Effector memory CD8-positive, alpha-beta T cell (primary cell): ENCODE measurements around the gene DISC1.
"Not testable (repeated sequence)": the region's sequence is repeated elsewhere in the genome, so short reads cannot be mapped to it uniquely, and the experiment has no call there.

ENCODE experiments used
- ATAC-seq: fragments of 150-1000 bp; cut with Tn5 transposase; replicated peaks from 2 replicates; pipeline ENCODE4 v1.10.0; 2021; ENCODE audit warnings: mild to moderate bottlenecking, moderate library complexity
- DNase-seq, 3 experiments: peaks; one replicate each; pipeline ENCODE4 v3.0.0; 2021
- H3K27ac Mint-ChIP-seq, 2 donors: one replicate each; pipeline ENCODE4 v1.8.0; 2022; ENCODE audit warnings: mild to moderate bottlenecking in 2 of 2, mixed read lengths in 2 of 2, moderate library complexity in 2 of 2
- H3K27me3 Mint-ChIP-seq, 2 donors: one replicate each; pipeline ENCODE4 v1.8.0; 2022; ENCODE audit warnings: mixed read lengths in 2 of 2
- H3K36me3 Mint-ChIP-seq: one replicate; pipeline ENCODE4 v1.8.0; 2022; ENCODE audit warnings: mild to moderate bottlenecking, moderate library complexity, mixed read lengths; ENCODE audit not compliant: insufficient read depth
- H3K4me1 Mint-ChIP-seq, 2 donors: one replicate each; pipeline ENCODE4 v1.8.0; 2022; ENCODE audit warnings: low read depth in 2 of 2, mixed read lengths in 2 of 2
- H3K4me3 Mint-ChIP-seq, 2 donors: one replicate each; pipeline ENCODE4 v1.8.0; 2022; ENCODE audit warnings: mild to moderate bottlenecking in 2 of 2, mixed read lengths in 2 of 2, moderate library complexity in 2 of 2
- H3K9me3 Mint-ChIP-seq, 2 donors: one replicate each; pipeline ENCODE4 v1.8.0; 2022; ENCODE audit warnings: mixed read lengths in 2 of 2

Gene DISC1

GRCh38 chr1:231882333-231882732 is 255.7 kb downstream of the DISC1 start:
- Mint-ChIP-seq H3K36me3 (no peaks in the 10 kb centered on the region), H3K4me1 (peaks cover 13 to 14% of the 10 kb centered on the region in 2 donors), H3K27me3 (no peaks in the 10 kb centered on the region)

DNA sequence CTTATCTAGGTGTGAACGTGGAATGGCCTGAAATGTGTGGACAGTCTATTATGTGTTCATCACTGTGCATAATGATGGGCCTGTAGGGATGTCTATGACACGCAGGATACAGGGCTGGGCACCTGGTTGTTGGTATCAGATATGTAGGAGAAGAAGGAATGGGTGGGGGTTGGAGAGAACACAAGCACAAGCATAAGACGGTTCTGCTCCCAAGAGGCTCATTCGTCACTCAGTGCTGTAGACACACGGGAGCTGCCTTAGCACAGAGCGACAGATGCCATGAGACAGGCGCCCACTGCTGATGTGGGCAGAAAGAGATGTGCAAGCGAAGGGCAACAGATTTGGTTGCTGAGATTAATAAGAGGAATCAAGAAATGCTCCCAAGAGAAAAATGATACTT is 256.2 kb downstream of the DISC1 start:
- DNase-seq (no peak), ATAC-seq (no peak)
- Mint-ChIP-seq H3K36me3 (no peaks in the 10 kb centered on the region), H3K4me3 (no peak overlapping the region), H3K4me1 (peaks cover 13 to 14% of the 10 kb centered on the region in 2 donors), H3K9me3 (no peaks in the 10 kb centered on the region), H3K27ac (no peak overlapping the region), H3K27me3 (no peaks in the 10 kb centered on the region)

More at GRCh38 chr1:231882333-231882732, 255.7 kb downstream of the DISC1 start:
- ATAC-seq (no peak), DNase-seq (no peak)
- no peaks in the 10 kb centered on the region for H3K9me3 Mint-ChIP-seq
- H3K27ac Mint-ChIP-seq = no peak overlapping the region
- no peak overlapping the region for H3K4me3 Mint-ChIP-seq

- H3K36me3 Mint-ChIP-seq = no peaks in the 10 kb centered on the region
- no peak for DNase-seq
- no peak overlapping the region for H3K27ac Mint-ChIP-seq
- H3K4me1 Mint-ChIP-seq = peaks cover 9 to 14% of the 10 kb centered on the region in 2 donors
- peak; percentile 19 for ATAC-seq
- H3K4me3 Mint-ChIP-seq = no peak overlapping the region
- no peaks in the 10 kb centered on the region for H3K27me3 Mint-ChIP-seq
- H3K9me3 Mint-ChIP-seq = no peaks in the 10 kb centered on the region
Observed at GRCh38 chr1:231883382-231883781, 256.8 kb downstream of the DISC1 start.

GRCh38 chr1:231885209-231885854 is 258.7 kb downstream of the DISC1 start:
- Mint-ChIP-seq H3K36me3 (no peaks in the 10 kb centered on the region), H3K4me3 (no peak overlapping the region), H3K27me3 (no peaks in the 10 kb centered on the region), H3K4me1 (peaks cover 9 to 14% of the 10 kb centered on the region in 2 donors), H3K9me3 (no peaks in the 10 kb centered on the region), H3K27ac (no peak overlapping the region)
- no peak for ATAC-seq
- no peak for DNase-seq

- no peaks in the 10 kb centered on the region for H3K36me3 Mint-ChIP-seq
- no peaks in the 10 kb centered on the region for H3K9me3 Mint-ChIP-seq
- no peak overlapping the region for H3K4me3 Mint-ChIP-seq
- H3K27me3 Mint-ChIP-seq = no peaks in the 10 kb centered on the region
- no peak overlapping the region for H3K27ac Mint-ChIP-seq
- H3K4me1 Mint-ChIP-seq = peaks cover 9 to 14% of the 10 kb centered on the region in 2 donors
- DNase-seq = no peak
- ATAC-seq = no peak
Observed at GRCh38 chr1:231887166-231887565, 260.6 kb downstream of the DISC1 start.

GRCh38 chr1:231887866-231888265 is 261.3 kb downstream of the DISC1 start:
- H3K9me3 Mint-ChIP-seq = no peaks in the 10 kb centered on the region
- no peak for ATAC-seq
- no peak for DNase-seq
- H3K36me3 Mint-ChIP-seq = no peaks in the 10 kb centered on the region
- no peak overlapping the region for H3K27ac Mint-ChIP-seq
- no peak overlapping the region for H3K4me3 Mint-ChIP-seq
- H3K4me1 Mint-ChIP-seq = peaks cover 9% of the 10 kb centered on the region in 2 donors
- no peaks in the 10 kb centered on the region for H3K27me3 Mint-ChIP-seq

GRCh38 chr1:231890791-231891190 is 264.2 kb downstream of the DISC1 start:
- H3K27ac Mint-ChIP-seq = no peak overlapping the region
- no peak overlapping the region for H3K4me3 Mint-ChIP-seq
- peaks cover 0 to 3% of the 10 kb centered on the region in 2 donors for H3K9me3 Mint-ChIP-seq
- H3K4me1 Mint-ChIP-seq = peaks cover under 1 to 5% of the 10 kb centered on the region in 2 donors
- no peaks in the 10 kb centered on the region for H3K36me3 Mint-ChIP-seq
- DNase-seq (no peak), ATAC-seq (no peak)
- peaks cover 0 to 3% of the 10 kb centered on the region in 2 donors for H3K27me3 Mint-ChIP-seq

DNA sequence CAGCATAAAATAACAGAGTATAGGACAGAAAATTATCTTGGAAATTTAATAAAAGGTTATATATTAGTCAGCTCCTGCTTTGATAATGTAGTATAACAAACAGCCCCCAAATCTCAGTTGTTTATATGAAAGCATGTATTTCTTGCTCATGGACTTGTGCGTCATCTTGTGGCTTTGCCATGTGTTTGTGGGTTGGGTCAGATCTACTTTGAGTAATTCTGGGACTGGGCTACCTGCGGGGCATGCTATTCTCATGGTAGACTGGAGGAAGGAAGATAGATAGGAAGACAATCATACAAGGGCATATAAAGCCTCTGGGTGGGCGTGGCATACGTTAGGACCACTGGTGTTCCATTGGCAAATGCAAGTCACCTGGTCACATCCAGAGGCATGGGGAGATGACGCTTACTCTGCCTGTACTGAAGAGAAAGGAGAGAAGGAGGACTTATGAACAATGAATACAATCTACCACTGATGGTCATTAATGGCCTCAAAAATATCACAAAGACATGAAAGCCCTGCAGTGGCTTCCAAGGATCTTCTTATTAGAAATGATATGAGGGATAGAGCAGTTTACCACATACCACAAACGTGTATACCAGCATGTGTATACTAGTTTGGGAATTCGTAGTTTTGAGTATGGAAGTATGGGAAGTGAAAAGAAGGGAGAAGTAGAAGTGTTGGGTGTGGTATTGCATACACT is 267.0 kb downstream of the DISC1 start:
- no peak for ATAC-seq
- H3K4me1 Mint-ChIP-seq = peaks cover 0 to 5% of the 10 kb centered on the region in 2 donors
- peaks cover 0 to 10% of the 10 kb centered on the region in 2 donors for H3K27me3 Mint-ChIP-seq
- H3K27ac Mint-ChIP-seq = no peak overlapping the region
- DNase-seq = no peak
- no peak overlapping the region for H3K4me3 Mint-ChIP-seq
- no peaks in the 10 kb centered on the region for H3K36me3 Mint-ChIP-seq
- H3K9me3 Mint-ChIP-seq = peaks cover 0 to 3% of the 10 kb centered on the region in 2 donors

- ATAC-seq = no peak
- H3K27me3 Mint-ChIP-seq = peaks cover 0 to 10% of the 10 kb centered on the region in 2 donors
- no peaks in the 10 kb centered on the region for H3K36me3 Mint-ChIP-seq
- peaks cover 0 to 3% of the 10 kb centered on the region in 2 donors for H3K9me3 Mint-ChIP-seq
- H3K27ac Mint-ChIP-seq = no peak overlapping the region
- peaks cover 0 to 6% of the 10 kb centered on the region in 2 donors for H3K4me1 Mint-ChIP-seq
- no peak overlapping the region for H3K4me3 Mint-ChIP-seq
- no peak for DNase-seq
Observed at GRCh38 chr1:231896806-231897205, 270.2 kb downstream of the DISC1 start.

DNA sequence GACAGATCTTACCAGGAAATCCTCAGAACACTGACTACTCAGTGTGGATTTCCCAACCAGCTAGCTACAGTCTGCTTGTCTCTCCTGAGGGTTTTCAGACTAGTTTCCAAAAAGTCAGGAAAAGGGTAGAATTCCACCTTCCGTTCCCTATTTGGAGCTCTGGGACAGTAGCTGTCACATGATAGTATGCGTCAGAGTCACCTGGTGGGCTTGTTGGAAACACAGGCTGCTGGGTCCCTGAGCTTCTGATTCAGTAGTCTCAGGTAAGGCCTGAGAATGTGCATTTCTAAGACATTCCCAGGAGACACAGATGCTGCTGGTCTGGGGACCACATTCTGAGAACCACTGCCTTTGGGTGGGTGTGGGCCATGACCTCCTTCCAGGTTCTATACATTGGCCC is 272.5 kb downstream of the DISC1 start:
- no peak overlapping the region for H3K4me3 Mint-ChIP-seq
- peak overlapping the region in 1 of 2 donors; percentile 53 for H3K27ac Mint-ChIP-seq
- H3K9me3 Mint-ChIP-seq = no peaks in the 10 kb centered on the region
- DNase-seq (no peak), ATAC-seq (no peak)
- no peaks in the 10 kb centered on the region for H3K36me3 Mint-ChIP-seq
- peaks cover 4 to 8% of the 10 kb centered on the region in 2 donors for H3K4me1 Mint-ChIP-seq
- peaks cover 0 to 10% of the 10 kb centered on the region in 2 donors for H3K27me3 Mint-ChIP-seq

DNA sequence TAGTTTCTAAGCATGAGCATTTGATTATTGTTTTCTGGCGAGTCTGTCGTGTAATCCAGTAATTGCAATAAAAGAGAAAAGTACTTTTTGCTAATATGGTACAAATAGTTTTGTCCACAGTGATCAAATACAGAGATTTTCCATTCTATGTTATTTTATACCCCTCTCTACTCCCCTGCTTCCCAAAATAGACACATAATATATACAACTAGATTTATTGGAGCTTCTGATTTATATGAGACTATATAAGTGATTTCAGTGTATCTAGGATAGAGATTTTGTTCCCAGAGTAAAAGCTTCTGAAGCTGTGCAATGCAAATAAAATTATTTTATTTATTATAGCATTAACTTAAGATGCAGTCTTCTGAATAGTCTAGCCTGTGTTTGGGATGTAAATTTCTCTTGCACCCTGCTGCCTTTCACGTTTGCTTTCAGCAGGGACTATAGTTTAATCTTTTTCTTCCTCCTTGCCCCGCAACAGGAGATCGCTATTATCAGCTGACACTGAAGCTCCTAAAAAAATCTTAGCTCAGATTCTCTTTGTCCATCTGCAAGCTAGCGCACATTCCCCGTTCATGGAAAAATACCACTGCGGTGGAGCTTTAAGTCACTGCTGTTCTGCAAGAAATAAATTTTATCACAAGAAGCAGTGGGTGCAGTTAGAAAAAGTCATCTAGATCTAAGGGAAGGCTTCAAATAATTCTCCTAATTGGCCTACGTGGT is 273.3 kb downstream of the DISC1 start:
- H3K27ac Mint-ChIP-seq = no peak overlapping the region
- ATAC-seq (no peak), DNase-seq (no peak)
- H3K4me1 Mint-ChIP-seq = peaks cover 4 to 8% of the 10 kb centered on the region in 2 donors
- no peaks in the 10 kb centered on the region for H3K36me3 Mint-ChIP-seq
- H3K4me3 Mint-ChIP-seq = no peak overlapping the region
- H3K9me3 Mint-ChIP-seq = no peaks in the 10 kb centered on the region
- H3K27me3 Mint-ChIP-seq = peaks cover 0 to 10% of the 10 kb centered on the region in 2 donors

DNA sequence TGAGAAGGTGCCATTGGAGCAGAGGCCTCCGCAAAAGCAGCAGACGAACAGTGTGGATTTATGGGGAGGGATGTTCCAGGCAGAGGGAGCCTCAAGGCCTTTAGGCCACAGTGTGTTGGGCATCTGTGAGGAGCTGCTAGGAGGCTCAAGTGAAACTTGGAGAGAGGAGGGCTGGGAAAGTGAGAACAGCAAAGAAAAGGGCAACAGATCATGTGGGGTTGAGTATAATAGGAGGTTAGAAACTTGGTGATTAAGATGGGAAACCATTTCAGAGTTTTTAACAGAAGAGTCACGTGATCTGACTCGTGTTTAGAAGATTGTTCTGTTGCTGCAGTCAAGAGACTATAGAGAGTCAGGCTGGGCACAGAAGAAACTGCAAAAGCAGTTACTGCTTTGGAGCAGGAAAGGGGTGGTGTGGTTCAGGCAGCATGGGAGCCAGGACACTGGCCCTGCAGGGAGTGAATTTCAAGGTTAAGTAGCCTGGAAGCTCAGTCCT is 277.0 kb downstream of the DISC1 start:
- Mint-ChIP-seq H3K9me3 (peaks cover 0 to 2% of the 10 kb centered on the region in 2 donors), H3K4me3 (no peak overlapping the region), H3K36me3 (no peaks in the 10 kb centered on the region), H3K27me3 (no peaks in the 10 kb centered on the region), H3K27ac (peak overlapping the region in 1 of 2 donors; percentile 7), H3K4me1 (peaks cover 4% of the 10 kb centered on the region in 2 donors)
- ATAC-seq = no peak
- no peak for DNase-seq

DNA sequence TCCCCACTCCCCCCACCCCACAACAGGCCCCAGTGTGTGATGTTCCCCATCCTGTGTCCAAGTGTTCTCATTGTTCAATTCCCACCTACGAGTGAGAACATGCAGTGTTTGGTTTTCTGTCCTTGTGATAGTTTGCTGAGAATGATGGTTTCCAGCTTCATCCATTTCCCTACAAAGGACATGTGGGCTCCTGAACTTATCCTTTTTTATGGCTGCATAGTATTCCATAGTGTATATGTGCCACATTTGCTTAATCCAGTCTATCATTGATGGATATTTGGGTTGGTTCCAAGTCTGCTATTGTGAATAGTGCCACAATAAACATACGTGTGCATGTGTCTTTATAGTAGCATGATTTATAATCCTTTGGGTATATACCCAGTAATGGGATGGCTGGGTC is 280.7 kb downstream of the DISC1 start:
- Mint-ChIP-seq H3K27ac (peak overlapping the region in 1 of 2 donors; percentile 33), H3K4me1 (peaks cover 11 to 12% of the 10 kb centered on the region in 2 donors)
- H3K9me3 Mint-ChIP-seq, H3K36me3 Mint-ChIP-seq, H3K4me3 Mint-ChIP-seq, H3K27me3 Mint-ChIP-seq, ATAC-seq, DNase-seq: not testable (repeated sequence)
